Gastrocnemius medialis (tissue), 4 donors: ENCODE data around the gene MAML2.

Experiments
- CTCF ChIP-seq, 5 experiments: fragments of 450-650 bp in 3 of 5; fragments of 200-600 bp in 2 of 5; sonication (generic) in 2 of 5; IDR thresholded peaks in 4 of 5; conservative IDR thresholded peaks in 1 of 5; 1 replicate in 4 of 5; 2 replicates in 1 of 5; pipeline ENCODE4 v1.5.1; 2016 to 2019; ENCODE audit warnings: antibody characterized with exemption in 5 of 5, mild to moderate bottlenecking in 3 of 5, moderate library complexity in 3 of 5
- POLR2A ChIP-seq, 2 donors: fragments of 450-650 bp; IDR thresholded peaks; one replicate each; pipeline ENCODE4 v1.6.1; 2017; ENCODE audit warnings: antibody characterized with exemption in 2 of 2, mild to moderate bottlenecking in 2 of 2, moderate library complexity in 2 of 2

- TF ChIP-seq POLR2A (IDR thresholded peaks at IDR 0.05) (no peak), CTCF (IDR thresholded peaks at IDR 0.05 in 4 of 5, conservative IDR thresholded peaks at IDR 0.05 in 1 of 5) (no peak)
These were observed 20.0 kb downstream of the MAML2 start for GRCh38 chr11:96322775-96323641.
